Parathyroid adenoma (tissue), 2 donors: ENCODE measurements around the gene THSD4.
A peak's percentile ranks its signal among the peaks of the same experiment; 100 is the strongest.

Experiments
- H2AFZ ChIP-seq: fragments of 300-600 bp; sonication (generic); one replicate; pipeline ENCODE4 v1.7.0; 2017; ENCODE audit warnings: antibody characterized with exemption, mild to moderate bottlenecking
- H3K27ac ChIP-seq: fragments of 300-600 bp; sonication (generic); one replicate; pipeline ENCODE4 v1.7.0; 2017
- H3K27me3 ChIP-seq: fragments of 300-600 bp; sonication (generic); one replicate; pipeline ENCODE4 v1.7.0; 2017; ENCODE audit warnings: low read length; ENCODE audit not compliant: control insufficient read depth, insufficient read depth
- H3K36me3 ChIP-seq: fragments of 300-600 bp; sonication (generic); one replicate; pipeline ENCODE4 v1.7.0; 2017; ENCODE audit warnings: low read length; ENCODE audit not compliant: control insufficient read depth, insufficient read depth
- H3K4me1 ChIP-seq: fragments of 300-600 bp; sonication (generic); one replicate; pipeline ENCODE4 v1.7.0; 2017; ENCODE audit warnings: control low read depth
- H3K4me2 ChIP-seq: fragments of 300-600 bp; sonication (generic); one replicate; pipeline ENCODE4 v1.7.0; 2017; ENCODE audit warnings: low read length
- H3K4me3 ChIP-seq: fragments of 300-600 bp; sonication (generic); one replicate; pipeline ENCODE4 v1.7.0; 2017; ENCODE audit warnings: low read depth, low read length
- H3K79me2 ChIP-seq: fragments of 300-600 bp; sonication (generic); one replicate; pipeline ENCODE4 v1.7.0; 2017; ENCODE audit warnings: control low read depth
- H3K9ac ChIP-seq: fragments of 300-600 bp; sonication (generic); one replicate; pipeline ENCODE4 v1.7.0; 2017; ENCODE audit warnings: mild to moderate bottlenecking
- H3K9me3 ChIP-seq: fragments of 300-600 bp; sonication (generic); one replicate; pipeline ENCODE4 v1.7.0; 2017; ENCODE audit warnings: low read length; ENCODE audit not compliant: control insufficient read depth
- CTCF ChIP-seq: fragments of 300-600 bp; sonication (generic); IDR thresholded peaks from one replicate; pipeline ENCODE4 v1.7.0; 2017; ENCODE audit warnings: antibody characterized with exemption, mild to moderate bottlenecking
- donor health status: primary hyperparathyroidism.

The THSD4 gene

GRCh38 chr15:71743861-71744382 lies 628.7 kb downstream of the THSD4 start:
- Histone ChIP-seq H2AFZ (no peak overlapping the region), H3K9me3 (no peaks in the 10 kb centered on the region), H3K79me2 (no peaks in the 10 kb centered on the region), H3K36me3 (no peaks in the 10 kb centered on the region), H3K4me2 (no peak overlapping the region), H3K27me3 (no peaks in the 10 kb centered on the region), H3K4me3 (no peak overlapping the region), H3K9ac (no peak overlapping the region), H3K4me1 (no peaks in the 10 kb centered on the region), H3K27ac (no peak overlapping the region)
- peak; percentile 58 for TF ChIP-seq CTCF

GRCh38 chr15:71746719-71747118 lies 631.4 kb downstream of the THSD4 start:
- no peak overlapping the region for H3K9ac ChIP-seq
- no peaks in the 10 kb centered on the region for H3K79me2 ChIP-seq
- H3K4me1 ChIP-seq = no peaks in the 10 kb centered on the region
- no peaks in the 10 kb centered on the region for H3K27me3 ChIP-seq
- no peak overlapping the region for H2AFZ ChIP-seq
- no peak overlapping the region for H3K4me3 ChIP-seq
- H3K36me3 ChIP-seq = no peaks in the 10 kb centered on the region
- no peak for TF ChIP-seq CTCF
- no peaks in the 10 kb centered on the region for H3K9me3 ChIP-seq
- H3K27ac ChIP-seq = no peak overlapping the region
- no peak overlapping the region for H3K4me2 ChIP-seq

- Histone ChIP-seq H3K4me1 (no peaks in the 10 kb centered on the region), H3K4me2 (no peak overlapping the region), H3K27ac (no peak overlapping the region), H3K4me3 (no peak overlapping the region), H3K36me3 (no peaks in the 10 kb centered on the region), H3K79me2 (no peaks in the 10 kb centered on the region), H3K9me3 (no peaks in the 10 kb centered on the region), H3K9ac (no peak overlapping the region), H2AFZ (no peak overlapping the region), H3K27me3 (no peaks in the 10 kb centered on the region)
- TF ChIP-seq CTCF = no peak
Measured at GRCh38 chr15:71747128-71748083, 632.1 kb downstream of the THSD4 start.

- Histone ChIP-seq H3K9me3 (no peaks in the 10 kb centered on the region), H3K27ac (no peak overlapping the region), H3K27me3 (no peaks in the 10 kb centered on the region), H3K4me1 (no peaks in the 10 kb centered on the region), H3K4me3 (no peak overlapping the region), H2AFZ (no peak overlapping the region), H3K9ac (no peak overlapping the region), H3K36me3 (no peaks in the 10 kb centered on the region), H3K4me2 (no peak overlapping the region), H3K79me2 (no peaks in the 10 kb centered on the region)
- TF ChIP-seq CTCF = no peak
Measured at GRCh38 chr15:71748293-71748718, 633.0 kb downstream of the THSD4 start.
